HG03045 (cell line): ENCODE results near the gene CPSF6.
"Not testable (repeated sequence)": the region's sequence is repeated elsewhere in the genome, so short reads cannot be mapped to it uniquely, and the experiment has no call there.

Experiments used
- ATAC-seq: cut with Tn5 transposase; IDR thresholded peaks from one replicate; pipeline ENCODE4 v1.9.1; 2021; ENCODE audit warnings: mild to moderate bottlenecking, moderate library complexity; ENCODE audit not compliant: unreplicated experiment

The CPSF6 gene

GRCh38 chr12:69239352-69239921, at the start of gene CPSF6:
Gene CPSF6 (plus strand): TSS chr12:69239569. CDS start chr12:69239647, 78 bp downstream.
- peak; percentile 93 for ATAC-seq

- no peak for ATAC-seq
Measured at GRCh38 chr12:69196302-69197288, 42.8 kb upstream of the CPSF6 start.

GRCh38 chr12:69199976-69200375, 39.4 kb upstream of the CPSF6 start:
- not testable (repeated sequence) for ATAC-seq

GRCh38 chr12:69204191-69204590, 35.2 kb upstream of the CPSF6 start:
- no peak for ATAC-seq

GRCh38 chr12:69210661-69211060, 28.7 kb upstream of the CPSF6 start:
- ATAC-seq = no peak

GRCh38 chr12:69211160-69211559, 28.2 kb upstream of the CPSF6 start:
- no peak for ATAC-seq

- ATAC-seq = no peak
Measured at GRCh38 chr12:69214169-69214568, 25.2 kb upstream of the CPSF6 start.

- ATAC-seq = no peak
Measured at GRCh38 chr12:69225251-69225910, 14.0 kb upstream of the CPSF6 start.

GRCh38 chr12:69231479-69231878, 7.9 kb upstream of the CPSF6 start:
- ATAC-seq = no peak

- peak; percentile 1 for ATAC-seq
Measured at GRCh38 chr12:69238589-69239351, 599 bp upstream of the CPSF6 start.

GRCh38 chr12:69239922-69240630, 707 bp downstream of the CPSF6 start:
- peak; percentile 37 for ATAC-seq

- ATAC-seq = no peak
Measured at GRCh38 chr12:69240631-69240995, 1.2 kb downstream of the CPSF6 start.

GRCh38 chr12:69241438-69242092, 2.2 kb downstream of the CPSF6 start:
- ATAC-seq = no peak

- ATAC-seq = peak; percentile 33
Measured at GRCh38 chr12:69243099-69244084, 4.0 kb downstream of the CPSF6 start.

GRCh38 chr12:69247268-69248018, 8.1 kb downstream of the CPSF6 start:
- ATAC-seq = no peak

- no peak for ATAC-seq
Measured at GRCh38 chr12:69252033-69252432, 12.7 kb downstream of the CPSF6 start.

GRCh38 chr12:69254046-69254445, 14.7 kb downstream of the CPSF6 start:
- ATAC-seq = peak; percentile 63

- no peak for ATAC-seq
Measured at GRCh38 chr12:69254862-69255261, 15.5 kb downstream of the CPSF6 start.
